Frontal cortex (tissue), 1 donor: Measurements from ENCODE around the gene CASK. TPM values are rescaled to one million over a fixed set of nuclear protein-coding genes. Genes with fewer than 3 reads are reported as not detected.

Experiments
- small RNA-seq: library from RNA; depleted of rRNA; stranded (forward); fragments of <200 nt; gene quantifications from one replicate; pipeline ENCODE3, GENCODE V24; 2014
- total RNA-seq: library from RNA; depleted of rRNA; stranded (reverse); fragments of >200 nt; gene quantifications from one replicate; pipeline ENCODE4 v1.2.3, GENCODE V29; 2014

CASK gene
- total RNA-seq, 1 donor from 2014 or later: 72.6 TPM

Small RNAs within 50 kb of the gene (small RNA-seq; reads per million reads assigned to genes)
- not detected for gene AL353691.2
- gene RN7SL144P: not detected
- gene RNU6-1321P: not detected
- gene RNU6-202P: not detected

Other genes with a start within 250 kb of the CASK start
- 7.3 TPM for gene GPR34, start 234.6 kb downstream of the CASK start, total RNA-seq
- gene GPR82, start 199.4 kb downstream of the CASK start, total RNA-seq: not detected